Islet of Langerhans (tissue), 1 donor: ENCODE data around the gene TTBK2.

ENCODE experiments used
- FAIRE-seq: peaks from one replicate; lab custom pipeline; 2011; peaks lifted over from hg19 to GRCh38; lab: Jason Lieb, UNC

Gene TTBK2

GRCh38 chr15:42759093-42759492 is 161.5 kb downstream of the TTBK2 start:
- no peak for FAIRE-seq

DNA sequence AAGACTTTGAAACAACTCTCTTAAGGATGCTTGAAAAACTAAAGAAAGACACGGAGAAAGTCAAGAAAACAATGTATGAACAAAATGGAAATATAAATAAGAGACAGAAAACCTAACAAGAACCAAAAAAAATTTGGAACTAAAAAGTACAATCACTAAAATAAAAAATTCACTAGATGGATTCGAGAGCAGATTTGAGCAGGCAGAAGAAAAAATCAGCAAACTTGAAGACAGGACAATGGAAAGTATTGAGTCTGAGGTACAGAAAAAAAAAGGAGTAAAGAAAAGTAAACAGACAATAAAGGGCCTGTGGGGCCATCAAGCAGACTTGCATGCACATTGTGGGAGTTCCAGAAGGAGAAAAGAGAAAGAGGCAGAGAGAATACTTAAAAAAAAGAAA is 170.3 kb downstream of the TTBK2 start:
- FAIRE-seq = no peak

- no peak for FAIRE-seq
Observed at GRCh38 chr15:42749266-42749665, 171.3 kb downstream of the TTBK2 start.

DNA sequence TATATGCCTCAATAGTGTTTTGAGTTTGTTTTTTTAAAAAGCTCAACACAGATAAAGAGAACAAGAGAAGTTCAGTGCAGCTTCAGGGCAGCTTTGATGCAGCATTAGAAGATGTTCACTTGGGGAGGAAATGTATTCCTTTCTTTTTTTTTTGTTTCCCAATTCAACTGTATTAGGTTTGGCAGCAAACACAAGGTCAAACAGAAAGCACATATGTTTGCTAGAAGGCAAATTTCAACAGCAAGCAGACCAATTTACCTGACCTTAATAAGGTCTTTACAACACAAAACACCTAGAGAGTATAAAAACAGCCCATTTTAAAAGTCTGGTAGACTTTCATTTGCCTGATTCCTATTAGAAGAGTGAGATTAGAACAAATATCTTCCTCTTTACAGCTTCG is 176.4 kb downstream of the TTBK2 start:
- FAIRE-seq = no peak

GRCh38 chr15:42742149-42742548 is 178.4 kb downstream of the TTBK2 start:
- FAIRE-seq = no peak

DNA sequence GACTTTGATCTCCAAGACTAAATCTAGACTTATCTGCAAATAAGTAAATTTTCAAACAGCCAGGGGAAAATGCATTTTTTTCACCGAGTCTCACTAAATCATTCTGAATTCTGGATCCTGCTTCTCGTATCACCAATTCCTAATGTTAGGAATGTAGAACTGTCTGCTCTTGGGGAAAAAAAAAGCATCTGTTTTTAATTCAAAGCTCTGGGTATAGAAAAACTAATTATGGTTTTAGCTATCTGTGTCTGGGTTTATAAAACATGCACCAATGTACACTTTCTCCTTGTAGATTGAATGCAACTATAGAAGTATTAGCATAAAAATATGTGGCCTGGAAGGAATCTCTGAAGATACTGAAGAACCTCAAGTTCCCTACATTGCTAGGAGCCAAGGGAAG is 178.9 kb downstream of the TTBK2 start:
- no peak for FAIRE-seq

DNA sequence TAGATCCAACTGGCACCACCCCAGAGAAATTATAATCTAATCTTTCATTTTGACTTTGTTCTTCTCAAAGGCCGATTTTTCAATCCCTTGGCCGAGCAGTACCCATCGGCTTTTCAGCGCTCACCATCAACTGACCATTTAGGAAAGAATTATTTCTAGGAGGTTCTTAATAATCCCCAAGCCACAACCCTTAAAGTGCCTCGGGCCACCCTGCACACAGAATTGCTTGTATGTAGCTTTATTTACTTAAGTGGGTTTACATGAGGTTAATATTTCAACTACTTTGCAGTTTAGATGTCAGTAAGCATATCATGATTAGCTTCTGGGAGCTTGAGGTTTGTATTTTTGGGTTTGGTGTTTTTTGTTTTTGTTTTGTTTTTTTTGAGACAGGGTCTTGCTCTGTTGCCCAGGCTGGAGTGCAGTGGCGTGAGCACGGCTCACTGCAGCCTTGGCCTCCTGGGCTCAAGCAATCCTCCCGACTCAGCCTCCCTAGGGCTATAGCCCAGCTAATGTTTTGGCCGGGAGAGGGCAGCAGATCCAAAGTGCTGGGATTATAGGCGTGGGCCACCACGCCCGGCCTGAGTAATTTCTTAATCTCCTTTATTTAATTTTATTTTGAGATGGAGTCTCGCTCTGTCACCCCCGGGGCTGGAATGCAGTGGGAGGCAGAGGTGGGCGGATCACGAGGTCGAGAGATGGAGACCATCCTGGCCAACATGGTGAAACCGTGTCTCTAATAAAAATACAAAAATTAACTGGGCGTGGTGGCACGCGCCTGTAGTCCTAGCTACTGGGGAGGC is 182.8 kb downstream of the TTBK2 start:
- FAIRE-seq = no peak

DNA sequence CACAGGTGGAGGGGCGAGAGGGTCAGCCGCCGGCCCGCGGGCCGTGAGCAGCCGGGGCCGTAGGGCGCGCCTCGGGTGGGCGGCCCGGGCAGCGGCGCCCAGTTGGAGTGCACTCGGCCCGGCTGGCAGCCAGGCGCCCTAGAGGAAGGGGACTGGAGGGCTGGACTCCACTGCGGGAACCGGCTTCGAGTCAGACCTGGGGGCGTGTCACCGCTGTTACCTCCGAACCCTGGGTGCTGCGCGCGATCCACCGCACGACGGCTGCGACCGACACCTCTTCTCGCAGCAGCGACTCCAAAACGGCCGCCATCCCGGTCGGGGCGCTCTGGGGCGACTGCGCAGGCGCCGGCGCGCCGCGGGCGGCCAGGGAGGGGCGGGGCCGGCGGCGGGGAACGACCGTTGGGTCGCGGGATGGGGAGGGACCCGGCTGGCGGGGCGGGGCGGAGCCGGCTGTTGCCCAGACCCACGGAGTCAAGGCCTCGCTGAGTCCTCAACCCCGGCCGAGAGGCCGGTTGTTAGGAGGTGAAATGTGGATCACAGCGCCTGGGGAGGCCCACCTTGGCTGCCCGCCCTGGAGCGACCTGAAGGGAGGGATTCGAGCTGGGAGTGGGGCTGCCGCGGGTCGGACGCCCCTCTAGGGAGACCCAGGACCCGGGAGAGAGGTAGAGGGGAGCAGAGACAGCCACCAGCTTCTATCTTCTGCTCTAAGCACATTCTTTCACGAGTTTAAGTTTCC is 183.6 kb downstream of the TTBK2 start, which contains the start of gene CDAN1:
CDAN1 (minus strand) TSS at position 336 of the 736 bp plus-strand sequence; CDS start at position 310, 26 bp downstream.
- FAIRE-seq = no peak

DNA sequence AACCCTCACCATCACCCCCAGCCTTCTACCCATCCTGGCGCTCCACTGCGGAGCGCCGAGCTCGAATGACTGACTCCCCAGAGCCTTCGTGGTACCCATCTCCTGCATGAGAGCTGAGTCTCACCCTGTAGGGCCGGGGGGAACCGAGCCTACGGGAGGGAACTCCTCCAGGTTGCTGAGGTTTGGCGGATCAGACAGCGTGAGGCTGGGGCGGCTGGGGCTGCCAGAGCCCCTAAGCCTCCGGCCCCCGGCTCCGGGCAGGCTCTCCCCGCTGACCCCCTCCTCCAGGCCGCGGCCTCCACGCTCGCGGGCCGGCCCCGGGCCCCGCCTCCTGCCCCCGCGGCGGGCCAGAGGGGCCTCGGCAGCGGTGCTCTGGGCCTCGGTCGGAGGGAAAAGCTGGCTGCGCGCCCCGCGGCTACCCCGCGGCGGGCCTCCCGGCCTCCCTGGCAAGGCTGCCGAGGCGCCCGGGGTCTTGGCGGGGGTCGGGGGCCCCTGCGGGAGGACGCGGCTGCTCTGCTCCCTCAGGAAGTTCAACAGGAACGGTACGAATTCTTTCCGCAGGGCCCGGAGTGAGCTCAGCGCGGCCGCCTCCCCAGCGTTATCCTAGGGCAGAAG is 184.3 kb downstream of the TTBK2 start:
- FAIRE-seq = no peak

- FAIRE-seq = no peak
Observed at GRCh38 chr15:42735382-42736165, 185.0 kb downstream of the TTBK2 start.

- no peak for FAIRE-seq
Observed at GRCh38 chr15:42734076-42734672, 186.4 kb downstream of the TTBK2 start.

GRCh38 chr15:42733027-42733426 is 187.6 kb downstream of the TTBK2 start:
- no peak for FAIRE-seq

DNA sequence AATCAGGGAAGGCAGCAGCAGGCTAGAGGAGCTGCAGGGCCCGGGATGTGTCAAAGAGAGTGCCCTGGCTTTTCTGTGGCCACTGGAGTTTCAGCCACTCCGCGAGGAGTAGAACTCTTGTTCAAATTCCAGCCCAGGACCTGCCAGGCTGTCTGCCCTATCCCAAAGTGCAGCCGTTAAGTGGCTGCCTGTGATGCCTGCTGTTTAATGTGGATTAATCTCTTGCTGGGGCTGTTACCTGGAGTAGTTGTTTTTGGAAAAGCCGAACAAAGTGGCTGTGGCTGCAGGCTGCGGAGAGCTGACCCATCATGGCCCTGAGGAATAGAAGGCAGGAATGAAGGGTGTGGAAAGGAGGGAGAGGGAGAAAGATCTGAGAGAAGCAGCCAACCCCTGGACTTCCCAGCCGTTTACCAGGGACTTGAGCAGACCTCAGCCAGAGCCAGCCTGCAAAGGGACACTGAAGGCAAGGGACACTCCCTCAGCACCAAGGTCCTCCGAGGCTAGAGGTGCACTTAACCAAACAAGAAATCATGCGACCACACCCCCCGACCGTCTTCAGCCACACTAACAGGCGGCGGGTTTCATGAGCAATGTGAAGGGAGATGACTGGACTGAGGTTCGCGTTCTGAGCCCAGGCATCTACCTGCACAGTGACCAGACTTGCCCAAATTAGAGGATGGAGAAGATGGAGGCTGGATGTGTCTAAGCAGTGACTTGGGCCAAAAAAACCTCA is 188.3 kb downstream of the TTBK2 start:
- no peak for FAIRE-seq

DNA sequence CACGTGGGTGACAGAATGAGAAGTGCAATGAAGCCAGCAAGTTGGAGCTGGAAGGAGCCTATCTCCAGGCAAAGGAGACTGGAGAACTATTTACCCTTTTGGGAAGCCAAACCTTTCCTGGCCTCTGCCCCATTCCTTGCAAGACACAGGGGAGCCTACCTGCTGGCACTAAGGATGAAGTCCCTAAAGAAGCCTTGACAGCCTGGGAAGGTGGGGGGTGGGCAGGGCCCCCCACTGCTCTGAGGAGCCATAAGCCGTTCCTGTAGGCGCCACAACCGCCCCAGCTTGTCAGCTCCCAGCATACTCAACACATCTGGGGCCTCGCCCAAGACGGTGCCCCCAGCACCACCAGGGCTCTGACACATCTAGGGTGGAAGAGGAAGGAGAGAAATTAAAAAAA is 189.1 kb downstream of the TTBK2 start:
- FAIRE-seq = no peak

DNA sequence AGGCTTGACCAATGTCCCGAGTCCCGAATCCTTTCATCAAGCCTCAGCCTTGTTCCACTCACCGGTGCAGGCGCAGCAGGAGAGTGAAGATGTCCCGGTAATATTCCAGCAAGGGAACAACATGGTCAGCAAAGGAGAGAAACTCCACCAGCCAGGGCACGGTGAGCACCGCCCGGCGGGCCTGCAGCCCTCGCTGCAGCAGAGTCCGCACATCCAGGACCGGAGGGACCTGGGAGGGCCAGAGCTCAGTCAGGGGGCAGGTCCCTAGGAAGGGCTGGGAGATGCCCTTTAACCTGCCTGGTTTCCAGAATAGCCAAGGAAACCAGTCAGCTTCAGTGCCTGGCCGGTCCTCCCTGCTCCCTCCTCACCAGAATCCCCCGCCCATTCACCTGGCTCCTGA is 190.0 kb downstream of the TTBK2 start:
- no peak for FAIRE-seq

DNA sequence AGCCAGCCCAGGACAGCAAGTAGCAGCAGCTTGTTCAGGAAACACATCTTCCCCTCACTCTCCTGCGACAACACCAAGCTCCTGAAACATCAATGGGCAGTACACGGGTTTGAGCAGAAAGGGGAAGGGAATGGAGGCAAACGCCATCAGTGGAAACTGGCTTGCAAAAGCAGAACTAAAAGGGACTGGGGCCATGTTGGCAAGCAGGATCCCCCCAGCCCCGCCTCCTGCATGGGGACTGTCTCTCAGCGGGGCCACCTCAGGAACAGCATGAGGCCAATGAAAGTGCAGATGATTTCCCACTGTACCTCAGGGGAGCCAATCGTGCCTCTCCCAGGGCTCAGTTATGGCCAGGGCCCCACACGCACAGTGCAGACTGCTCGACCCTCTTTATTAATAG is 190.4 kb downstream of the TTBK2 start:
- FAIRE-seq = no peak

GRCh38 chr15:42729409-42729808 is 191.2 kb downstream of the TTBK2 start:
- FAIRE-seq = no peak

GRCh38 chr15:42728972-42729371 is 191.6 kb downstream of the TTBK2 start:
- no peak for FAIRE-seq

GRCh38 chr15:42728560-42728959 is 192.0 kb downstream of the TTBK2 start:
- no peak for FAIRE-seq

DNA sequence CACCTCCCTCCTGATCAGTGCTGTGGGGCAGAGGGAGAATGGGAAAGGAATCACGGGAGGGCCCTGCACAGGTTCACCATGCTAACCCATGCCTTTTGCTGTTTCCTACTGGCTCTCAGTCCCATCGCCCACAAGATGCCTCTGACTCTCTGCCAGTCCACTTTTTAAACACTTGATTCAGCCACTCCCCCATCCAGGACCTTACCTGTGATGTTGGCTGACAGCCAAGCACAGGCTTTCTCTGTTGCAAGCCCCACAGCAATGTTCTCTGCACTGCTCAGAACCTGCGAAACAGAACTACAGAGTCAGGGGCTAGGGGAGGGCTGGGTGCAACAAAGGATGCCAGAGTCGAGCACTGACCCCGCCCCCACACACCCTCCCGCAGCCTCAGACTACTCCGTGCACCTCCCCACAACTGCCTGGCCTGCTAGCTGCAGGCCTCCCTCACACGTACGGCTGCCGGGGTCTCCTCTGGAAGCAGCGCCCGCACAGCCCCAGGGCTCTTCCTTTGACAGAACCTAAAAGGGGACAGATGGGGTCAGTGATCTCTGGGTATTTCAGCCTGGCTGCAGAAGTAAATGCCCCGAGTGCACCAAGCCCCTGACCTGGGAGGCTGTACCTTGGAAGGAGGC is 192.7 kb downstream of the TTBK2 start:
- no peak for FAIRE-seq

DNA sequence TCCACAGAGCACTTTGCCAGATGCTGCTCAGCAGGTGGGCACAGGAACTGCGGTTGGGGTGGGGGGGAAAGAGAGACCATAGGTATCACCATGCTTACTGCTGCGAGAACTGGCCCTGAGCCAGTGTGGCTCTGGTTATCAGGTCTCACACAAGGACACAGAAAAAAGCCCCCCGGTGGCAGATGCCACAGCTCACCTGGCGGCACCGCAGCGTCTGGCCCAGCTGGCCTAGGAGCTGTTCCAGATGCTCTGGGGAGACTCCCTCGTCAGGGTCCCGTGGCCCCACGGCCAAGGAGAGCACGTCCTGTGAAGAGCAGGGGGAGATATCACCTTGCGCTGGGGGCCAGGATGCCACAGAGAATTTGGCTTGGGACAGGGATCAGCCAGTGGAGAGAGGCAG is 194.5 kb downstream of the TTBK2 start:
- FAIRE-seq = no peak
